ENCODE measurements around the gene P2RX1. TPM values are rescaled to one million over a fixed set of nuclear protein-coding genes. Genes with fewer than 3 reads are reported as not detected.

P2RX1 gene
- total RNA-seq, 6 experiments from 2014 or later: 0.08 TPM; not detected in 5

DNA sequence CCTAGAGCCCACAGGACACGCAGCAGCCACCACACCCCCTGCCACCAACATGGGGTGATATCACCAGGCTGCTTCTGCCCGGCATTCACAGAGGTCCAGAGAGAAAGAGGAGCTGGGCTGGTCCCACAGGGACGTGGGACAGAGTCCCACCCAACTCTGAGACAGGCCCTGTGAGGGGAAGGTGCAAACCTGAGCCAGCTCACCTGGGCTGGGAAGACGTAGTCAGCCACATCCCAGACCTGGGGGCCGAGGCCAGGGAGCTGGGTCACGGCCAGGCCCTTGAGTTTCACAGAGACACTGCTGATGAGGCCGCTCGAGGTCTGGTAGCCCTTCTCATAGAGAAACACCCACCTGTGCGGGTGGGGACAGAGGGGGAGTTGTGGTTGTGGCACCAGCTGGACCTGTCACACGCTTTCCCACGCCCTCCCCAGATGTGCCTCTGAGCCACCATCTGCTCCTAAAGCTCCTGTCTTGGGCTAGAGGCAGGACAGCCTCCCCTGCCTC is 11.2 kb downstream of the P2RX1 start:
- peaks cover 3% of the 10 kb centered on the region; the same call in 1 of the 2 replicates for H3K27me3 Mint-ChIP-seq (ENCODE audit: insufficient read depth)
- no peaks in the 10 kb centered on the region for H3K36me3 Mint-ChIP-seq (ENCODE audit: low read depth)
- no peak overlapping the region for H3K4me3 Mint-ChIP-seq
- DNase-seq: no peak
- no peaks in the 10 kb centered on the region for H3K9me3 Mint-ChIP-seq
- TF ChIP-seq, protein P1, sequence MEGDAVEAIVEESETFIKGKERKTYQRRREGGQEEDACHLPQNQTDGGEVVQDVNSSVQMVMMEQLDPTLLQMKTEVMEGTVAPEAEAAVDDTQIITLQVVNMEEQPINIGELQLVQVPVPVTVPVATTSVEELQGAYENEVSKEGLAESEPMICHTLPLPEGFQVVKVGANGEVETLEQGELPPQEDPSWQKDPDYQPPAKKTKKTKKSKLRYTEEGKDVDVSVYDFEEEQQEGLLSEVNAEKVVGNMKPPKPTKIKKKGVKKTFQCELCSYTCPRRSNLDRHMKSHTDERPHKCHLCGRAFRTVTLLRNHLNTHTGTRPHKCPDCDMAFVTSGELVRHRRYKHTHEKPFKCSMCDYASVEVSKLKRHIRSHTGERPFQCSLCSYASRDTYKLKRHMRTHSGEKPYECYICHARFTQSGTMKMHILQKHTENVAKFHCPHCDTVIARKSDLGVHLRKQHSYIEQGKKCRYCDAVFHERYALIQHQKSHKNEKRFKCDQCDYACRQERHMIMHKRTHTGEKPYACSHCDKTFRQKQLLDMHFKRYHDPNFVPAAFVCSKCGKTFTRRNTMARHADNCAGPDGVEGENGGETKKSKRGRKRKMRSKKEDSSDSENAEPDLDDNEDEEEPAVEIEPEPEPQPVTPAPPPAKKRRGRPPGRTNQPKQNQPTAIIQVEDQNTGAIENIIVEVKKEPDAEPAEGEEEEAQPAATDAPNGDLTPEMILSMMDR (IDR thresholded peaks at IDR 0.05): no peak
- H3K4me1 Mint-ChIP-seq (ENCODE audit: low read depth): no peaks in the 10 kb centered on the region
- H3K27ac Mint-ChIP-seq: no peak overlapping the region

GRCh38 chr17:3904501-3904900 is 11.8 kb downstream of the P2RX1 start:
- TF ChIP-seq, protein P1 (IDR thresholded peaks at IDR 0.05): no peak
- Mint-ChIP-seq H3K36me3 (ENCODE audit: low read depth) (no peaks in the 10 kb centered on the region), H3K4me3 (no peak overlapping the region), H3K27ac (no peak overlapping the region), H3K4me1 (ENCODE audit: low read depth) (no peaks in the 10 kb centered on the region), H3K27me3 (ENCODE audit: insufficient read depth) (peaks cover 3% of the 10 kb centered on the region; the same call in 1 of the 2 replicates), H3K9me3 (no peaks in the 10 kb centered on the region)
- no peak for DNase-seq

GRCh38 chr17:3903881-3904290 is 12.4 kb downstream of the P2RX1 start:
- no peaks in the 10 kb centered on the region for H3K36me3 Mint-ChIP-seq (ENCODE audit: low read depth)
- TF ChIP-seq, protein P1 (IDR thresholded peaks at IDR 0.05): no peak
- no peaks in the 10 kb centered on the region for H3K9me3 Mint-ChIP-seq

DNA sequence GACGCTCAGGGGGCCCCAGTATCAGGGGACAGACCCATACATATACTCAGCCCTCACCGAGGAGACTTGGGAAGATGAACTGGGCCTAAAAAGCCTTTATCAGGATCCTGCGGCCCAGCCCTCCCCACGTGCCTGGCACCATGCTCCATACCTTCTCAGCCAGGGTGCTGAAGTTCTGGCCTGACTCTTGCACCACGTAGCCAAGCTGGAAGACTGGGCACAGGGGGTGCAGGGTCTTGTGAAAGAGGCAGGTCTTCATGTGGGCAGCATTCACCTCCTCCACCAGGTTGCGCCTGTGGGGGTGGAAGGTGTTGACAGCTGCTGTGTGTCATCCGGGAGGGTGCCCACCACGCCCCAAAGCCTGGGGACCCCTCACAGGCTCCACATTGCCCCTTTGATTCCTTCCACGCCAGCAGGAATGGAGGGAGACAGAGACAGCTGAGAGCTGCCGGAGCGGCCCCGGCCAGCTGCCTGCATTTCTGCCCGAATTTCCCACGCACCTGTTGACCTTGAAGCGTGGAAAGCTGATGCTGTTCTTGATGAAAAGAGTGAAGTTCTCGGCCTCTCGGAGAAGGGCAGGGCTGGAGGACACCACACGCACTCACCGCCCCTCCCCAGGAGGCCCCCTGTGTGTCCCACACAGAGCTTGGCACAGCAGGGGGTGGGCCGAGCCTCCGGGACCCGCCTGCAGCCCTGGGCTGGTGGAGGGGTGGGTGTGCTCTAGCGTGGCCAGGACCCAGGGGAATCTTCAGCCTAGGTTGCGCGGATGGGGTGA is 13.0 kb downstream of the P2RX1 start:
- no peak for DNase-seq
- H3K4me3 Mint-ChIP-seq: no peak overlapping the region
- H3K9me3 Mint-ChIP-seq: no peaks in the 10 kb centered on the region
- peaks cover 3% of the 10 kb centered on the region; the same call in 1 of the 2 replicates for H3K27me3 Mint-ChIP-seq (ENCODE audit: insufficient read depth)
- no peak overlapping the region for H3K27ac Mint-ChIP-seq
- H3K4me1 Mint-ChIP-seq (ENCODE audit: low read depth): no peaks in the 10 kb centered on the region
- H3K36me3 Mint-ChIP-seq (ENCODE audit: low read depth): no peaks in the 10 kb centered on the region
- TF ChIP-seq, protein P1 (IDR thresholded peaks at IDR 0.05): no peak

More at GRCh38 chr17:3903881-3904290, 12.4 kb downstream of the P2RX1 start:
- Mint-ChIP-seq H3K4me3 (no peak overlapping the region), H3K27me3 (ENCODE audit: insufficient read depth) (peaks cover 3% of the 10 kb centered on the region; the same call in 1 of the 2 replicates), H3K4me1 (ENCODE audit: low read depth) (no peaks in the 10 kb centered on the region), H3K27ac (no peak overlapping the region)
- DNase-seq: no peak

DNA sequence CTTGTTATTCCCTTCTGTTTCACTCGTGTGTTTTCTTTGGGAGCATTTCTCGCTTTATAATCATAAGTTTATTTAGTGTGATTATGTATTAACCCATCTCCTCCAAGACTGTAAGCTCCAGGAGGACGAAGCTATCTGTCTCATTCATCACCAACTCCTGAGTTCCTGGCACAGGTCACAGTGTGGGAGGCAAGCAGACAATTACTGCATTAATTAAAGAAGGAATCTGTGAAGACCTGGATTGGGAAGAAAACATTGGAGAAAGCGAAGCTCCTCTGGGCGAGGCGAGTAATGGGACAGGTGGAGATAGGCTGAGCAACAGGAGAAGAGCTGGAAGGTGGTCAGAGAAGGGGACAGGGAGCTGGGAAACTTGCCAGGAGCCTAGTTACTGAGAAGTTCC is 15.6 kb downstream of the P2RX1 start:
- Mint-ChIP-seq H3K27me3 (ENCODE audit: insufficient read depth) (no peaks in the 10 kb centered on the region; the same call in 1 of the 2 replicates), H3K27ac (no peak overlapping the region), H3K36me3 (ENCODE audit: low read depth) (no peaks in the 10 kb centered on the region), H3K4me1 (ENCODE audit: low read depth) (no peaks in the 10 kb centered on the region), H3K9me3 (no peaks in the 10 kb centered on the region), H3K4me3 (no peak overlapping the region)
- no peak for DNase-seq
- TF ChIP-seq, protein P1 (IDR thresholded peaks at IDR 0.05): no peak
